ENCODE results near the gene SH3TC1.

GRCh38 chr4:8171266-8171665 lies 27.8 kb upstream of the SH3TC1 start:
- TF ChIP-seq CTCF (IDR thresholded peaks at IDR 0.05; ENCODE audit: insufficient read depth, low read length, poor library complexity, severe bottlenecking) (no peak), EZH2phosphoT487 (conservative IDR thresholded peaks at IDR 0.05; ENCODE audit: low read length) (no peak)

Measured in SU-DHL-6 (cell line).